Activated naive CD4-positive, alpha-beta T cell treated with anti-CD3 and anti-CD28 coated beads, Interleukin-2, amount 10 ng/mL, durations not matched to agents 7 days and 5 days (primary cell): Measurements from ENCODE around the gene COX10.

Source experiments
- CTCF ChIA-PET: fragments of 350-600 bp; sonication (Branson Sonifier 250); formaldehyde crosslinking; loops from one replicate; lab custom pipeline; 2021; ENCODE audit warnings: antibody characterized with exemption; lab: Charles Lee
- DNase-seq: peaks from one replicate; pipeline ENCODE4 v3.0.0-alpha.2; 2020
- H3K27ac Mint-ChIP-seq: one replicate; pipeline ENCODE4 v1.8.0; 2021; ENCODE audit warnings: mild to moderate bottlenecking, moderate library complexity, mixed read lengths
- H3K27me3 Mint-ChIP-seq: one replicate; pipeline ENCODE4 v1.8.0; 2021; ENCODE audit warnings: mild to moderate bottlenecking, mixed read lengths
- H3K36me3 Mint-ChIP-seq: one replicate; pipeline ENCODE4 v1.8.0; 2021; ENCODE audit warnings: mixed read lengths
- H3K4me1 Mint-ChIP-seq: one replicate; pipeline ENCODE4 v1.8.0; 2021; ENCODE audit warnings: mixed read lengths
- H3K4me3 Mint-ChIP-seq: one replicate; pipeline ENCODE4 v1.8.0; 2021; ENCODE audit warnings: mild to moderate bottlenecking, moderate library complexity, mixed read lengths
- H3K9me3 Mint-ChIP-seq: one replicate; pipeline ENCODE4 v1.8.0; 2021; ENCODE audit warnings: mixed read lengths

COX10 gene

GRCh38 chr17:14089179-14089578 is 19.9 kb downstream of the COX10 start:
- H3K36me3 Mint-ChIP-seq, result peaks cover 16% of the 10 kb centered on the region
- peaks cover 11% of the 10 kb centered on the region for H3K4me1 Mint-ChIP-seq
- no peak for DNase-seq
- no peak overlapping the region for H3K27ac Mint-ChIP-seq
- no peak overlapping the region for H3K4me3 Mint-ChIP-seq
- H3K27me3 Mint-ChIP-seq, result no peaks in the 10 kb centered on the region
- no peaks in the 10 kb centered on the region for H3K9me3 Mint-ChIP-seq
- CTCF ChIA-PET, result no interaction called here

- Mint-ChIP-seq H3K27ac (no peak overlapping the region), H3K4me3 (no peak overlapping the region), H3K9me3 (no peaks in the 10 kb centered on the region), H3K27me3 (no peaks in the 10 kb centered on the region), H3K36me3 (peaks cover 21% of the 10 kb centered on the region), H3K4me1 (peaks cover 11% of the 10 kb centered on the region)
- no peak for DNase-seq
- CTCF ChIA-PET, result no interaction called here
These were observed 22.1 kb downstream of the COX10 start for GRCh38 chr17:14091367-14091766.

- CTCF ChIA-PET, result interaction anchor here (0.7 to 1.1 kb wide), 2 partner anchors 23 to 188 kb away, joined by 3 read pairs; no protein-coding TSS in a partner anchor
- Mint-ChIP-seq H3K9me3 (no peaks in the 10 kb centered on the region), H3K4me3 (no peak overlapping the region), H3K27me3 (no peaks in the 10 kb centered on the region), H3K27ac (no peak overlapping the region), H3K4me1 (peaks cover 11% of the 10 kb centered on the region), H3K36me3 (peaks cover 10% of the 10 kb centered on the region)
- no peak for DNase-seq
These were observed 23.5 kb downstream of the COX10 start for GRCh38 chr17:14092808-14093207.

GRCh38 chr17:14094676-14095601 is 25.6 kb downstream of the COX10 start:
- no peak overlapping the region for H3K4me3 Mint-ChIP-seq
- H3K27me3 Mint-ChIP-seq, result no peaks in the 10 kb centered on the region
- H3K9me3 Mint-ChIP-seq, result no peaks in the 10 kb centered on the region
- peaks cover 9% of the 10 kb centered on the region for H3K36me3 Mint-ChIP-seq
- H3K27ac Mint-ChIP-seq, result no peak overlapping the region
- CTCF ChIA-PET, result no interaction called here
- DNase-seq, result no peak
- peaks cover 11% of the 10 kb centered on the region for H3K4me1 Mint-ChIP-seq

GRCh38 chr17:14095631-14096030 is 26.3 kb downstream of the COX10 start:
- Mint-ChIP-seq H3K4me3 (no peak overlapping the region), H3K36me3 (peaks cover 9% of the 10 kb centered on the region), H3K9me3 (no peaks in the 10 kb centered on the region), H3K27ac (no peak overlapping the region), H3K4me1 (peaks cover 11% of the 10 kb centered on the region), H3K27me3 (no peaks in the 10 kb centered on the region)
- DNase-seq, result no peak
- CTCF ChIA-PET, result interaction anchor here (0.7 kb wide), 1 partner anchor 10 kb away, joined by 3 read pairs; no protein-coding TSS in a partner anchor

GRCh38 chr17:14098246-14098645 is 28.9 kb downstream of the COX10 start:
- peaks cover 4% of the 10 kb centered on the region for H3K4me1 Mint-ChIP-seq
- CTCF ChIA-PET, result no interaction called here
- no peak overlapping the region for H3K27ac Mint-ChIP-seq

GRCh38 chr17:14101976-14102375 is 32.7 kb downstream of the COX10 start:
- no peak overlapping the region for H3K27ac Mint-ChIP-seq
- H3K27me3 Mint-ChIP-seq, result no peaks in the 10 kb centered on the region
- no peaks in the 10 kb centered on the region for H3K9me3 Mint-ChIP-seq
- H3K4me1 Mint-ChIP-seq, result no peaks in the 10 kb centered on the region
- peaks cover 16% of the 10 kb centered on the region for H3K36me3 Mint-ChIP-seq
- no peak for DNase-seq
- no peak overlapping the region for H3K4me3 Mint-ChIP-seq
- CTCF ChIA-PET, result no interaction called here

More at GRCh38 chr17:14098246-14098645, 28.9 kb downstream of the COX10 start:
- no peak for DNase-seq
- Mint-ChIP-seq H3K4me3 (no peak overlapping the region), H3K9me3 (no peaks in the 10 kb centered on the region), H3K27me3 (no peaks in the 10 kb centered on the region), H3K36me3 (peaks cover 16% of the 10 kb centered on the region)

GRCh38 chr17:14103836-14104235 is 34.5 kb downstream of the COX10 start:
- Mint-ChIP-seq H3K27me3 (no peaks in the 10 kb centered on the region), H3K4me1 (peaks cover 18% of the 10 kb centered on the region), H3K36me3 (peaks cover 27% of the 10 kb centered on the region), H3K27ac (no peak overlapping the region), H3K9me3 (no peaks in the 10 kb centered on the region), H3K4me3 (no peak overlapping the region)
- CTCF ChIA-PET, result no interaction called here
- no peak for DNase-seq

GRCh38 chr17:14104734-14105133 is 35.4 kb downstream of the COX10 start:
- Mint-ChIP-seq H3K4me3 (no peak overlapping the region), H3K36me3 (peaks cover 30% of the 10 kb centered on the region), H3K9me3 (no peaks in the 10 kb centered on the region), H3K4me1 (peaks cover 18% of the 10 kb centered on the region), H3K27ac (no peak overlapping the region), H3K27me3 (no peaks in the 10 kb centered on the region)
- no peak for DNase-seq
- CTCF ChIA-PET, result no interaction called here

- CTCF ChIA-PET, result no interaction called here
- no peak for DNase-seq
- Mint-ChIP-seq H3K4me1 (peaks cover 22% of the 10 kb centered on the region), H3K4me3 (no peak overlapping the region), H3K9me3 (no peaks in the 10 kb centered on the region), H3K27ac (no peak overlapping the region), H3K36me3 (peaks cover 30% of the 10 kb centered on the region), H3K27me3 (no peaks in the 10 kb centered on the region)
These were observed 38.6 kb downstream of the COX10 start for GRCh38 chr17:14107889-14108288.

- H3K27me3 Mint-ChIP-seq, result no peaks in the 10 kb centered on the region
- H3K27ac Mint-ChIP-seq, result no peak overlapping the region
- H3K9me3 Mint-ChIP-seq, result peaks cover 3% of the 10 kb centered on the region
- DNase-seq, result no peak
- no peak overlapping the region for H3K4me3 Mint-ChIP-seq
- peaks cover 44% of the 10 kb centered on the region for H3K36me3 Mint-ChIP-seq
- H3K4me1 Mint-ChIP-seq, result peaks cover 45% of the 10 kb centered on the region
- CTCF ChIA-PET, result interaction anchor here (1.2 kb wide), 1 partner anchor 106 kb away, joined by 3 read pairs; no protein-coding TSS in a partner anchor
These were observed 43.1 kb downstream of the COX10 start for GRCh38 chr17:14112407-14112806.

- DNase-seq, result no peak
- Mint-ChIP-seq H3K27ac (no peak overlapping the region), H3K36me3 (peaks cover 39% of the 10 kb centered on the region), H3K9me3 (peaks cover 3% of the 10 kb centered on the region), H3K4me3 (no peak overlapping the region), H3K27me3 (no peaks in the 10 kb centered on the region), H3K4me1 (peaks cover 45% of the 10 kb centered on the region)
- CTCF ChIA-PET, result interaction anchor here (1.0 to 1.2 kb wide), 2 partner anchors 105 to 122 kb away, joined by 3 read pairs; no protein-coding TSS in a partner anchor
These were observed 43.8 kb downstream of the COX10 start for GRCh38 chr17:14113137-14113536.

- peaks cover 63% of the 10 kb centered on the region for H3K4me1 Mint-ChIP-seq
These were observed 47.1 kb downstream of the COX10 start for GRCh38 chr17:14116263-14117024.

GRCh38 chr17:14118951-14119350 is 49.6 kb downstream of the COX10 start:
- no peaks in the 10 kb centered on the region for H3K27me3 Mint-ChIP-seq
- peaks cover 10% of the 10 kb centered on the region for H3K9me3 Mint-ChIP-seq
- peak overlapping the region; percentile 91 for H3K27ac Mint-ChIP-seq
- H3K4me3 Mint-ChIP-seq, result no peak overlapping the region
- DNase-seq, result no peak
- H3K4me1 Mint-ChIP-seq, result peaks cover 82% of the 10 kb centered on the region
- H3K36me3 Mint-ChIP-seq, result peaks cover 40% of the 10 kb centered on the region
- CTCF ChIA-PET, result interaction anchor here (1.0 kb wide), 1 partner anchor 84 kb away, joined by 5 read pairs; no protein-coding TSS in a partner anchor

More at GRCh38 chr17:14116263-14117024, 47.1 kb downstream of the COX10 start:
- DNase-seq, result no peak
- peaks cover 7% of the 10 kb centered on the region for H3K9me3 Mint-ChIP-seq
- CTCF ChIA-PET, result interaction anchor here (1.1 to 1.2 kb wide), 3 partner anchors 16 to 87 kb away, joined by 3 read pairs; no protein-coding TSS in a partner anchor
- H3K4me3 Mint-ChIP-seq, result no peak overlapping the region
- peaks cover 37% of the 10 kb centered on the region for H3K36me3 Mint-ChIP-seq
- H3K27me3 Mint-ChIP-seq, result no peaks in the 10 kb centered on the region
- H3K27ac Mint-ChIP-seq, result peak overlapping the region; percentile 1
